ENCODE results near the gene TNKS1BP1. TPM values are rescaled to one million over a fixed set of nuclear protein-coding genes. Genes with fewer than 3 reads are reported as not detected.

TNKS1BP1 gene
- polyA plus RNA-seq, 2 donors: 114 to 249 TPM

- no peak overlapping the region for H3K27ac ChIP-seq (ENCODE audit: low read depth in 2 of 2, low read length in 1 of 2)
- no peaks in the 10 kb centered on the region for H3K36me3 ChIP-seq (ENCODE audit: control insufficient read depth in 2 of 2, insufficient read depth in 2 of 2, low read length in 1 of 2)
- no peaks in the 10 kb centered on the region for H3K27me3 ChIP-seq (ENCODE audit: control insufficient read depth in 1 of 2, insufficient read depth in 2 of 2, low read length in 2 of 2)
- H3K4me3 ChIP-seq (ENCODE audit: low read depth in 1 of 2, low read length in 2 of 2): no peak overlapping the region
- no peaks in the 10 kb centered on the region for H3K9me3 ChIP-seq (ENCODE audit: control insufficient read depth in 2 of 2, insufficient read depth in 1 of 2, low read depth in 1 of 2, low read length in 1 of 2)
- no peaks in the 10 kb centered on the region for H3K4me1 ChIP-seq (ENCODE audit: control insufficient read depth in 2 of 2, insufficient read depth in 2 of 2, low read length in 1 of 2)
These were observed 70.1 kb downstream of the TNKS1BP1 start for GRCh38 chr11:57254631-57255030.

GRCh38 chr11:57251491-57252104 lies 73.2 kb downstream of the TNKS1BP1 start:
- no peak overlapping the region for H3K4me3 ChIP-seq (ENCODE audit: low read depth in 1 of 2, low read length in 2 of 2)
- no peaks in the 10 kb centered on the region for H3K27me3 ChIP-seq (ENCODE audit: control insufficient read depth in 1 of 2, insufficient read depth in 2 of 2, low read length in 2 of 2)
- H3K36me3 ChIP-seq (ENCODE audit: control insufficient read depth in 2 of 2, insufficient read depth in 2 of 2, low read length in 1 of 2): no peaks in the 10 kb centered on the region
- H3K27ac ChIP-seq (ENCODE audit: low read depth in 2 of 2, low read length in 1 of 2): no peak overlapping the region
- H3K9me3 ChIP-seq (ENCODE audit: control insufficient read depth in 2 of 2, insufficient read depth in 1 of 2, low read depth in 1 of 2, low read length in 1 of 2): no peaks in the 10 kb centered on the region
- H3K4me1 ChIP-seq (ENCODE audit: control insufficient read depth in 2 of 2, insufficient read depth in 2 of 2, low read length in 1 of 2): no peaks in the 10 kb centered on the region
- WGBS, 2 donors: 41 to 43% methylated on average over 5 of the region's 5 CpGs

GRCh38 chr11:57251037-57251436 lies 73.7 kb downstream of the TNKS1BP1 start:
- H3K27me3 ChIP-seq (ENCODE audit: control insufficient read depth in 1 of 2, insufficient read depth in 2 of 2, low read length in 2 of 2): no peaks in the 10 kb centered on the region
- H3K36me3 ChIP-seq (ENCODE audit: control insufficient read depth in 2 of 2, insufficient read depth in 2 of 2, low read length in 1 of 2): no peaks in the 10 kb centered on the region
- H3K9me3 ChIP-seq (ENCODE audit: control insufficient read depth in 2 of 2, insufficient read depth in 1 of 2, low read depth in 1 of 2, low read length in 1 of 2): no peaks in the 10 kb centered on the region
- H3K4me3 ChIP-seq (ENCODE audit: low read depth in 1 of 2, low read length in 2 of 2): no peak overlapping the region
- no peaks in the 10 kb centered on the region for H3K4me1 ChIP-seq (ENCODE audit: control insufficient read depth in 2 of 2, insufficient read depth in 2 of 2, low read length in 1 of 2)
- H3K27ac ChIP-seq (ENCODE audit: low read depth in 2 of 2, low read length in 1 of 2): no peak overlapping the region
- 75 to 81% methylated on average over 2 of the region's 2 CpGs for WGBS, 2 donors

Other genes with a start within 250 kb of the TNKS1BP1 start
- under 1 TPM; 0.02 to 0.04 TPM for gene LRRC55, start 143.0 kb downstream of the TNKS1BP1 start, polyA plus RNA-seq
- gene APLNR, start 87.7 kb downstream of the TNKS1BP1 start, polyA plus RNA-seq: under 1 TPM; 0.14 to 0.54 TPM
- 10 to 100 TPM; 18.8 to 67.4 TPM for gene SSRP1, start 10.9 kb upstream of the TNKS1BP1 start, polyA plus RNA-seq
- gene P2RX3, start 13.4 kb upstream of the TNKS1BP1 start, polyA plus RNA-seq: not detected
- not detected for gene PRG3, start 56.2 kb upstream of the TNKS1BP1 start, polyA plus RNA-seq
- gene PRG2, start 65.7 kb upstream of the TNKS1BP1 start, polyA plus RNA-seq: under 1 TPM; 0.45 to 0.60 TPM
- gene SLC43A3, start 102.2 kb upstream of the TNKS1BP1 start, polyA plus RNA-seq: 10 to 100 TPM; 24.0 to 28.9 TPM
- under 1 TPM; 0.20 to 0.49 TPM for gene RTN4RL2, start 135.6 kb upstream of the TNKS1BP1 start, polyA plus RNA-seq
- gene SLC43A1, start 190.8 kb upstream of the TNKS1BP1 start, polyA plus RNA-seq: 1 to 10 TPM; 2.5 to 3.7 TPM
- gene TIMM10, start 205.8 kb upstream of the TNKS1BP1 start, polyA plus RNA-seq: 10 to 100 TPM; 38.8 to 61.6 TPM
- gene SMTNL1, start 212.6 kb upstream of the TNKS1BP1 start, polyA plus RNA-seq: not detected
- 10 to 100 TPM; 10.3 to 28.1 TPM for gene UBE2L6, start 242.7 kb upstream of the TNKS1BP1 start, polyA plus RNA-seq